Fibroblast of upper back skin (primary cell): Measurements from ENCODE around the gene DACT1.

ENCODE experiments used
- DNase-seq: peaks from one replicate; pipeline ENCODE4 v3.0.0-alpha.2; 2013

The DACT1 gene

GRCh38 chr14:58667900-58668299, 30.1 kb downstream of the DACT1 start:
- DNase-seq: no peak

- no peak for DNase-seq
Observed at GRCh38 chr14:58668848-58669480, 31.2 kb downstream of the DACT1 start.

GRCh38 chr14:58669556-58670200, 31.9 kb downstream of the DACT1 start:
- DNase-seq: no peak

- no peak for DNase-seq
Observed at GRCh38 chr14:58671024-58671423, 33.3 kb downstream of the DACT1 start.

GRCh38 chr14:58671436-58671835, 33.7 kb downstream of the DACT1 start:
- no peak for DNase-seq

GRCh38 chr14:58673722-58674121, 36.0 kb downstream of the DACT1 start:
- no peak for DNase-seq

- DNase-seq: no peak
Observed at GRCh38 chr14:58677001-58677400, 39.2 kb downstream of the DACT1 start.

- no peak for DNase-seq
Observed at GRCh38 chr14:58677517-58677916, 39.8 kb downstream of the DACT1 start.

GRCh38 chr14:58677996-58678395, 40.2 kb downstream of the DACT1 start:
- no peak for DNase-seq

GRCh38 chr14:58680698-58681097, 42.9 kb downstream of the DACT1 start:
- DNase-seq: no peak

GRCh38 chr14:58687232-58687795, 49.6 kb downstream of the DACT1 start:
- no peak for DNase-seq

GRCh38 chr14:58690801-58691516, 53.2 kb downstream of the DACT1 start:
- no peak for DNase-seq

- no peak for DNase-seq
Observed at GRCh38 chr14:58693048-58693447, 55.3 kb downstream of the DACT1 start.

GRCh38 chr14:58695514-58695913, 57.8 kb downstream of the DACT1 start:
- DNase-seq: no peak

- DNase-seq: no peak
Observed at GRCh38 chr14:58697266-58697929, 59.6 kb downstream of the DACT1 start.
